Amniotic stem cell (primary cell): ENCODE data around the gene ERICH4.
"Not testable (repeated sequence)": the region's sequence is repeated elsewhere in the genome, so short reads cannot be mapped to it uniquely, and the experiment has no call there.

Experiments
- DNase-seq: peaks from one replicate; lab custom pipeline; 2025; lab: John Stamatoyannopoulos, UW

The ERICH4 gene

GRCh38 chr19:41435936-41436673, 6.9 kb upstream of the ERICH4 start:
- no peak for DNase-seq

DNA sequence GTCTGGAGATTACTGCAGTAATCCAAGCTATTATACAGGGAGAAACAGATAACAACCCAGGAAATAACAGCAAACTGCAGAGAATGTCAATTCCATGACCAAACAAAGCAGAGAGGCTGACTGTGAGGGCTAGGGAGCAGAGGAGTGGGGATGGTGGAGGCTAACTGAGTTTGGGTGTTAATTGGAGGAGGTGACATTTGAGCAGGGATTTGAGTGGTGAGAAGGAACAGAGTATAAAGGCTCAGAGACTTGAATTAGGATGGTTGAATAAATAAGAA, 6.3 kb upstream of the ERICH4 start:
- no peak for DNase-seq

DNA sequence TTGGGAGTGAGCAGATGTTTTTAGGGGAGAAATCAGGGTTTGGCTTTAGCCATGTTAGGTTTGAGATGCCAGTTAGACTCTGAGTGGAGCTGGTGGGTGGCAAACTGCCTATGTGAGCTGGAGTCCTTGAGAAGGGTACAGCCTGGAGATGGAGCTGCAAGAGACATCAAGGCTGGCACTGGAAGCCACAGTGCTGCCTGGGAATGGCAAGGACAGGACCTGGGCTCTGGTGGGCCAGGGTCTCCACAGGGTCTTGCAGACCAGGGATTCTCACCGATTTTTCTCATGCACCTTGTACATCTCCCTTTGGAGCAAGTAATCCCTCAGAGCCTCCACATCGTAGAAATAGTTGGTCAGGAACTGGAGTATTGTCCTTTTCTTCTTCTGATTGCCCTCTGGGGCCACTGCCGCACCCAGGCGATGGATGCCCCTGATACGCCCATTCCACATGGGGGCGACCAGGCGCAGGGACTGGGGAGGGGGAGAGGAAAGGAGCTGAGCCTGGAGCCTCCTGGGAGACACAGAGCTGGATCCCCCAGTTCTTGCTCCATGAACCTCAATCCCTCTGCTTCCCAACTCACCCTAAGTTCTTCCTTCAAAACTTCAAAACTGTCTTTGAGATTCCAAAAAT, 4.9 kb upstream of the ERICH4 start:
- no peak for DNase-seq

GRCh38 chr19:41439441-41440222, 3.3 kb upstream of the ERICH4 start, which contains the start of gene DMAC2:
DMAC2 (minus strand) TSS chr19:41439912; CDS start chr19:41439899, 13 bp downstream.
- DNase-seq = peak; percentile 94

DNA sequence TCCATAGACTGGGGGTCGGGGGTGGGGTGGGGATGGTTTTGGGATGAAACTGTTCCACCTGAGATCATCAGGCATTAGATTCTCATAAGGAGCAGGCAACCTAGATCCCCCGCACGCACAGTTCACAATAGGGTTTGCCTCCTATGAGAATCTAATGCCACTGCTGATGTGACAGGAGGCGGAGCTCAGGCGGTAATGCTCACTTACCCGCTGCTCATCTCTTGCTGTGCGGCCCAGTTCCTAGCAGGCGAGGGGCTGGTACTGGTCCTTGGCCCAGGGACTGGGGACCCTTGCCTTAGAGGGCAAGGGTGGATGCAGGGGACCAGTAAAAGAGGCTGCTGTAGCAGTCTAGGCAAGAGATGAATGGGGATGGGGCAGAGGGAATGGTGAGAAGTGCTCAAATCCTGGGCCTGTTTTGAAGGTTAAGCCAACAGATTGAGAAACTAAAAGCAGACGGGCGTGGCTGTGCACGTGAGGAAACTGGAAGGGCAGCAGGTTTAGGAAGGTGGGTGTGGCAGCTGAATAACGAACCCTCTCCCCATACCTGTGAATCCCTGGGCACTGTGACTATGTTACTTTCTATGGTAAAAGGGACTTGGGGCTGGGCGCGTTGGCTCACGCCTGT, 1.5 kb upstream of the ERICH4 start:
- no peak for DNase-seq

- no peak for DNase-seq
Observed at GRCh38 chr19:41443813-41444455, 978 bp downstream of the ERICH4 start.

GRCh38 chr19:41445575-41445974, 2.6 kb downstream of the ERICH4 start:
- no peak for DNase-seq

DNA sequence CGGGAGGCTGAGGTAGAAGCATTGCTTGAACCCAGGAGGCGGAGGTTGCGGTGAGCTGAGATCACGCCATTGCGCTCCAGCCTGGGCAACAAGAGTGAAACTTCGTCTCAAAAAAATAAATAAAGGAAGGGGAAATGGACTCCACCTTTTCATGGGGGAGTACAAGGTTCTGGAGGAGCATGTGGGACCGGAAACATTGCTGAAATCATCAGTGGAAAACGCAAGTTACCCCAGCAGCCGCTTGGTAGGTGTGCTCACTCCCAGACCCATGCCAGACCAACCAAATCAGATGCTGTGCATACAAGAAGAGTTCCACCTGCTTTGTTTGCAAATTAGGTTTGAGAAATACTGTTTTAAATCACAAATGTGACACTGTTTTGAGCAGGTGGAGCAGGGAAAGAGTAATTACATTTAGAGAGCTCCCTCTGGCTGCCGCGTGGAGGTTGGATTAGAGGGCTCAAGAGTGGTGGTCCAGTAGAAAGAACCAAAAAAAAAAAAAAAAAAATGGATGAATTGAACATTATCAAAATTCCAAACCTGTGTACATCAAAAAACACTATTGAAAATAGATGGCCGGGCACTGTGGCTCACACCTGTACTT, 4.9 kb downstream of the ERICH4 start:
- no peak for DNase-seq

- no peak for DNase-seq
Observed at GRCh38 chr19:41449079-41449864, 6.3 kb downstream of the ERICH4 start.

GRCh38 chr19:41449865-41450178, 6.9 kb downstream of the ERICH4 start:
- no peak for DNase-seq

GRCh38 chr19:41452584-41453275, 9.8 kb downstream of the ERICH4 start:
- no peak for DNase-seq

GRCh38 chr19:41455936-41456335, 13.0 kb downstream of the ERICH4 start:
- DNase-seq = no peak

- DNase-seq = no peak
Observed at GRCh38 chr19:41456342-41456918, 13.5 kb downstream of the ERICH4 start.

- no peak for DNase-seq
Observed at GRCh38 chr19:41457241-41457640, 14.3 kb downstream of the ERICH4 start.

- DNase-seq = no peak
Observed at GRCh38 chr19:41462497-41462896, 19.5 kb downstream of the ERICH4 start.

DNA sequence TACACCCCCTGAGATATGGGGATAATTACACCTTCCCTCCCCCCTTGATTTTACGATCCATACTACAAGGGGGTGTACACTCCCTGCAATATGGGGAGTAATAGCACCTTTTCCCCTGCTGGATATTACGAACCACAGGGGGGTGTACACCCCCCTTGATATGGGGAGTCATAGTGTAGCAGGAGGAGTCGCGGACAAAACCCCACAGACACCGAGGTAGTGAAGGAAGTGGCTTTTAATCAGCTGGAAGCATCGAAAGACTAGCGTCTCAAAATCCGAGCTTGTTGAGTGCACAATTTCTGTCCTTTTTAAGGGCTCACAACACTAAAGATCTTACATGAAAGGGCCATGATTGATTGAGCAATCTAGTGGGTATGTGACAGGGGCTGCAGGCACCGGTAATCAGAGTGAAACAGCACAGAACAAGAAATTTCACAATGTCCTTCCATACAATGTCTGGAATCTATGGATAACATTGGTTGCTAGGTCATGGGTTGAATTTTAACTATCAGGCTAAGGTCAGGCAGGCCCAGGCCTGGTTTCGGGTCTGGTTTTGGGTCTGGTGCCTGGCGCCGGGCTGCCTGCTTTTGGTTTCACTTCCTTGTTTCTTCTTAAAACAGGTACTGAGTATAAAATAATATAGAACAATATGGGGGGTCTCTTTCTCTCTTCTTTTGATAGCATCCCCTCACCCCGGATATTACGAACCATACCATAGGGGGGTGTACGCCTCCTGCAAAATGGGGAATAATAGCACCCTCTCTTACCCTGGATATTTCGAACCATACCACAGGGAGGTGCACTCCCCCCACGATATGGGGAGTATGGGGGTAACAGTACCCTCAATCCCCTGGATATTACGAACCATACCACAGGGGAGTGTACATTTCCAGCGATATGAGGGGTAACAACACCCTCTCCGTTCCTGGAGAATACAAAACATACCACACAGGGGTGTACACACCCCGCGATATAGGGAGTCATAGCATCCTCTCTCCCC, 20.6 kb downstream of the ERICH4 start:
- not testable (repeated sequence) for DNase-seq

DNA sequence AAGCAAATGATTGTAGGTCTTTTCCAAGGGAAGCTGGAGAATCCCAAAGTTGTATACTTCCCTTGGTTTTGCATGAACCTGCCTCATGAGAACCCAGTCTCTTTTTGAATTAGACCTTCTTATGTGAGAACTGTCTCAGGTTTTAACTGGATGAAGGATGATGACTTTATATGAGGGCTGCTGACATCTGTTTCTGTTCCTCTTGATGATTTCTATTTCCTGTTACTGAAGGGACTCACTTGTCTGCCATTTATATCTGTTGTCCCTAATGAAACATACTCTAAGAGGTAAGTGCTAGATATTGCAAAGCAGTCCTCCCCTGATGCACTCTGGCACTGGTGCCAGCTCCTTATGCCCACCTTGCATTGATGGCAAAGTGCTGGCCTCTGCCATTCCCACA, 33.6 kb downstream of the ERICH4 start:
- no peak for DNase-seq

DNA sequence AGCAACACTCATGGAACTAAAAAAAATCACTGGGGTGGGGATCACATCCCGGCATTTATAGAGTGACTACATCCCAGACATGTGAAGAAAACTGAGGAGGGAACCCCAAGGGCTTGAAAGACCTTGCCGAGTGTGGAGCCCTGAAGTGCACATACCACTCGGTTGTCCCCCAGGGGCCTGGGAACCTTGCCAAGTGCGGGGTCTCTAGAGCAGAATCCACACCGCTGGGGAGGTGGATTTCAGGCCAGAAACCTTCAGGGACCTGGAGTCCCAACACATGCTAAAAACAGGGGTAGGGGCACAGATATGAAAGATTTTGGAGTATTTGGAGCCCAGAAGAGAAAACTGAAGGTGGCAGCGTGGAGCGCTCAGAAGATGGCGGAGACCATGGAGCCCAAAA, 35.2 kb downstream of the ERICH4 start:
- no peak for DNase-seq
